NT2/D1 (cell line): ENCODE measurements around the gene CLCNKB.

Experiments used
- SUZ12 ChIP-seq: IDR thresholded peaks from 2 replicates; pipeline ENCODE4 v1.6.1; 2011; ENCODE audit not compliant: insufficient read length, insufficient read depth; ENCODE audit errors: extremely low read depth
- YY1 ChIP-seq: IDR thresholded peaks from 2 replicates; pipeline ENCODE4 v1.6.1; 2011; ENCODE audit not compliant: insufficient read length, insufficient read depth

DNA sequence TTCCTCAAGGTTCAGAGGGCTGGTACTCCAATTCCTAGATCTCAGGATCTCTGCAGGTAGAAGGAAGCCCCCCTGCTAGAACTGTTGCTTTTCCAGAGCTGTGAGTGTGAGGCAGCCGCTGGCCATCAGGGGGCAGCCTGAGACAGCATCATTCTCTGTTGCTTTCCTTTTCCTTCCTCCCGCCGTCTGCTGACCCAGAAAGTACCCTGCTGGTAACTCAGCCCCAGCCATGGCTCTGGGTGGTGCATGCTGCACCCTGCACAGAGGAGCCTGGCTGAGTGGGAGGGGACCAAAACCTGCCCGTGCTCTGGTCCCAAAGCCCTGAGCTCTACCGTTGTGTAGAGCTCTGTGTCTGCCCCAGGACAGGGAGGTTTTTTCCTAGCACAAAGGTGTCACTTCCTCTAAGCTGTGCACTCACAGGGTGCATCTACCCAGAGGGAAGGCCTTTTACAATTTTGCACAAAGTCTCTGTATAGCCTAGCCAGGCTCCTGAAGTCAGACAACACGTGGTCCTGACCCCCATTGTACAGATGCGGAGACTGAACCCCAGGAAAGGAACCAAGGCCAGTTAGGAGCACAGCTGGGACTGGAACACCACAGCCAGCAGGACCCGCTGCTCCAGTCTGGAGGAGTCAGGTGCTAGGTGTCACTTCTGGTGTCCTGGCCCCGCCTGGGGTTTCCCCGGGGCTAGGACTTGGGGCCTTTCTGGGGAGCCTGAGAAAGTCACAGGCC, 35.5 kb downstream of the CLCNKB start:
- no peak for TF ChIP-seq SUZ12
- TF ChIP-seq YY1: no peak
